HG03060 (cell line): ENCODE measurements around the gene GPBP1.
"Not testable (repeated sequence)": the region's sequence is repeated elsewhere in the genome, so short reads cannot be mapped to it uniquely, and the experiment has no call there.

Experiments used
- ATAC-seq: cut with Tn5 transposase; IDR thresholded peaks from one replicate; pipeline ENCODE4 v1.9.1; 2021; ENCODE audit warnings: low read depth, moderate number of reproducible peaks; ENCODE audit not compliant: unreplicated experiment

Gene GPBP1

DNA sequence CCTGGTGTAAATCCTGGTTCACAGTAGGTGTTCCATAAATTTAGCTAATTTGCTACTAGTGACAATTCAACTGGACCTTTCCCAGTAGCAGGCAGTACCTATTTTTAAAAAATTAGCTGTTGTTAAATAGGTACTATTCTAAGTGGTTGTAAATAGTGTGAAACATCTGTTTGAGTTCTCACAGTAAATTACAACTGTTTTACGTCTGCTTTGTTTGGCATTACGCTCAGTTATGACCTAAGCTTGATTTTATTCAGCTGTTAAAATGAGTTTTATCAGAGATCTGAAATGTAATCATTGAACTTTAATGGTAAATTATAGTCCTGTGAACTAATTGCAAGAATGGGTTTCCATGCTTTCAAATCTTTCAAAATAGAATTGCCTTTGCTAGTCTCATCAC, 93.9 kb downstream of the GPBP1 start:
- no peak for ATAC-seq

DNA sequence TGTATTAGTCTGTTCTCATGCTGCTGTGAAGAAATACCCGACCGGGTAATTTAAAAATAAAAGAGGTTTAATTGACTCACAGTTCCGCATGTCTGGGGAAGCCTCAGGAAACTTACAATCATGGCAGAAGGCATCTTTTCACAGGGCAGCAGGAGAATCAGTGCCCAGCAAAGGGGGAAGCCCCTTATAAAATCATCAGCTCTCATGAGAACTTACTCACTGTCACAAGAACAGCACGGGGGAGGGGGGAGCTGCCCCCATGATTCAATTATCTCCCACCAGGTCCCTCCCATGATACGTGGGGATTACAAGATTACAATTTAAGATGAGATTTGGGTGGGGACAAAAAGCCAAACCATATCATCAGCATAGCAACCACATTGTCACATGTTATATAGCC, 102.5 kb downstream of the GPBP1 start:
- no peak for ATAC-seq

- ATAC-seq: no peak
Observed at GRCh38 chr5:57277085-57277484, 103.2 kb downstream of the GPBP1 start.

GRCh38 chr5:57280853-57281252, 107.0 kb downstream of the GPBP1 start:
- no peak for ATAC-seq

GRCh38 chr5:57285084-57285483, 111.2 kb downstream of the GPBP1 start:
- not testable (repeated sequence) for ATAC-seq

GRCh38 chr5:57291894-57292293, 118.0 kb downstream of the GPBP1 start:
- no peak for ATAC-seq

- no peak for ATAC-seq
Observed at GRCh38 chr5:57292336-57292735, 118.5 kb downstream of the GPBP1 start.

- no peak for ATAC-seq
Observed at GRCh38 chr5:57298295-57298984, 124.6 kb downstream of the GPBP1 start.

DNA sequence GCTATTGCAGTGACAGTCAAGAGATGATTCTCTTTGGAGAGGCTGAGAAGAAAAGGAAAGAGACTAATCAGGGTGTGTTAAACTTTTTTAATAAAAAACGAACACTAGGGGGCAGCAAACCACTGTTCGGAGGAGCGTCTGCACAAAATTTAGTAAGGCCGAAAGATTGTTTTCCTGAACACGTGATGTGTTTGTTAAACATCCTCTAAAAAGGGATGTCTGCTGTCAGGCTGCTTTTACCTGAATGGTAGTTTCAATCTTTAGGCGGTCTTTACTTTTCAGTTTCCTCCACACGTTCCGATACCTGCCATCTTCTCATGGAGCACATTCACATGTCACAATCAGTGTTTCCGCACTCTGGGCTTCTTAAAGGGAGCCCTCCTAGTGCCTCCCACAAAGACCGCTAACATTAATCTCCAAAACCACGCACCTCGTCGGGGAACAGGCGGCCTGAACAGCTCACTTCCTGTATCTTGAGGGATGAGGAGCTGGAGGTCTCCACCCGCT, 125.2 kb downstream of the GPBP1 start:
- no peak for ATAC-seq

- ATAC-seq: no peak
Observed at GRCh38 chr5:57299986-57300385, 126.1 kb downstream of the GPBP1 start.

DNA sequence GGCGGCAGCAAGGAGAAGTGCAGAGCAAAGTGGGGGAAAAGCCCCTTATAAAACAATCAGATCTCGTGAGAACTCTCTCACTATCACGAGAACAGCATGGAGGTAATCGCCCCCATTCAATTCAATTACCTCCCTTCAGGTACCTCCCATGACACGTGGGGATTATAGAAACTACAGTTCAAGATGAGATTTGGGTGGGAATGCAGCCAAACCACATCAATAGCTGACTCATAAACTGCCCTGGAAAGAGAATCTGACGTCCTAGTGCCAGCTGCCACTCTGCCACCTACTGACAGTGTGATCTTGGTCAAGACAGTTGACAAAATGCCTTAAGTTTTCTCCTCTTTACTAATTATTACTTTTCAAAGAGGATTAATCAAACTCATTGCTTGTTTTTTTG, 128.3 kb downstream of the GPBP1 start:
- ATAC-seq: peak; percentile 66

GRCh38 chr5:57302643-57303042, 128.8 kb downstream of the GPBP1 start:
- ATAC-seq: peak; percentile 8

- ATAC-seq: no peak
Observed at GRCh38 chr5:57303985-57304384, 130.1 kb downstream of the GPBP1 start.

DNA sequence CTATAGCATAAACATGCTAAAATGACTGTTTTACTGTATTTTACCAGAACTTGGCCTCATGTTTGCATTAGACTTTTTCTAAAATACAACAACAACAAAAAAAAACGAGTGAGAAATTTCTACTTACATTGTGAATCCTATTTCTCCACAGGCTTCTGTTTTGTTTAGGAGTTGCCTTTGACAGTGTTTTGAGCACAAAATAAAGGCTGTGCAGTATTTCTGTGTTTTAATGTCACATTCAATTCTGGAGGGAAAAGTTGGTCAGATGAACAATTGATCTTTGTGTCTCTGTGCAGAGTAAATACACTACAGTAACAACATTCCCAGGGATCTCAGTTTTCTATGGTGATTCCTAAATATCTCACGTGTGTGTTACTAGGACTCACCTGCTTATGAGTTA, 131.1 kb downstream of the GPBP1 start:
- ATAC-seq: no peak

GRCh38 chr5:57306359-57306758, 132.5 kb downstream of the GPBP1 start:
- ATAC-seq: no peak

DNA sequence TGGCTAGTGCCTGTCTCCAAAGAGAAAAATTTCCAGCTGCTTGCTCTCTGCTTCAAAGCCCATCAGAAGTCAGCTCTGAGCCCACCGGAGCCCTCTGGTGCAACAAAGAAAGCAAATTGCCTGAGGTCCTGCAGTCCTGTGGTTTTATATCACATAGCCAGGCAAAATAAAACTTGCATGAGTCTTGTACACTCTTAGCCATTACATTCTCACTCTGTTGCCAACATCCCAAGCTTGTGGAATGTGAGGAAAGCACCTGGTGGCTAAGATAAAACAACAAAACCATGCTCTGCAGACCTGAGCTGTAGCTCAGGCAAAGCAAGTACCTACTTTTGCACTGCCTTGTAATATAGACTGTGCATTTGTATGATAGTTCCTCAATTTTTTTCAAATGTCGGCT, 133.7 kb downstream of the GPBP1 start:
- ATAC-seq: no peak

DNA sequence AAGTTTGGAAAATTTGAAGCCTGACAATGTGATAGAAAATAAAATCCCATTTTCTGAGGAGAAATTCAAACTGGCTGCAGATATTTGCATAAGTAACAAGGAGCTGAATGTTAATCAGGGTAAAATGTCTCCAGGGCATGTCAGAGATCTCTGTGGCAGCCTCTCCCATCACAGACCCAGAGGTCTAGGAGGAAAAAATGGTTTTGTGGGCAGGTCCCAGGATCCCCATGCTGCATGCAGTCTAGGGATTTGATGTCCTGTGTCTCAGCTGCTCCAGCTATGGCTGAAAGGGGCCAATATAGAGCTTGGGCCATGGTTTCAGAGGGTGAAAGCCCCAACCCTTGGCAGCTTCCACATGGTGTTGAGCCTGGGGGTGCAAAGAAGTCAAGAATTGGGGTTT, 135.2 kb downstream of the GPBP1 start:
- ATAC-seq: not testable (repeated sequence)

DNA sequence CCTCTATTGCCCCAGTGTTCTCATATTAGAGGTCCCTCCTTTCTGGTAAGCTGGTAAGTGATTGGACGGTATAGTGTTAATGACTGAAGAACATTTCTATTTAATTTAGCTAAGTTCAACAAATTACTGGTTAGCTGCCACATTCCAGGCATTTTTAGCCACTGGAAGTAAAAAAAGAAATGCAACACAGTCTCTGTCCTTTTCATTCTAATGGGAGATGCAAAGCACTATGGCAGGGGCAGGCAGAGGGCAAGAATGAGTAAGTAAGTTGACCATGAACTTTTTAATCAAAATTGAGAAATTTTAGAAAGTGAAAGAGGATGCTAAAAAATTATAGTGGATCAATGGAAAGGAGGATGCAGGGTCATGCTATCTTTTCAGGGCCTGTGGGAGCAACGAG, 137.4 kb downstream of the GPBP1 start:
- ATAC-seq: no peak

- ATAC-seq: no peak
Observed at GRCh38 chr5:57311921-57312735, 138.3 kb downstream of the GPBP1 start.

GRCh38 chr5:57313716-57314115, 139.9 kb downstream of the GPBP1 start:
- ATAC-seq: no peak
